ENCODE data around the gene TMX2.

- TF ChIP-seq, protein P1, sequence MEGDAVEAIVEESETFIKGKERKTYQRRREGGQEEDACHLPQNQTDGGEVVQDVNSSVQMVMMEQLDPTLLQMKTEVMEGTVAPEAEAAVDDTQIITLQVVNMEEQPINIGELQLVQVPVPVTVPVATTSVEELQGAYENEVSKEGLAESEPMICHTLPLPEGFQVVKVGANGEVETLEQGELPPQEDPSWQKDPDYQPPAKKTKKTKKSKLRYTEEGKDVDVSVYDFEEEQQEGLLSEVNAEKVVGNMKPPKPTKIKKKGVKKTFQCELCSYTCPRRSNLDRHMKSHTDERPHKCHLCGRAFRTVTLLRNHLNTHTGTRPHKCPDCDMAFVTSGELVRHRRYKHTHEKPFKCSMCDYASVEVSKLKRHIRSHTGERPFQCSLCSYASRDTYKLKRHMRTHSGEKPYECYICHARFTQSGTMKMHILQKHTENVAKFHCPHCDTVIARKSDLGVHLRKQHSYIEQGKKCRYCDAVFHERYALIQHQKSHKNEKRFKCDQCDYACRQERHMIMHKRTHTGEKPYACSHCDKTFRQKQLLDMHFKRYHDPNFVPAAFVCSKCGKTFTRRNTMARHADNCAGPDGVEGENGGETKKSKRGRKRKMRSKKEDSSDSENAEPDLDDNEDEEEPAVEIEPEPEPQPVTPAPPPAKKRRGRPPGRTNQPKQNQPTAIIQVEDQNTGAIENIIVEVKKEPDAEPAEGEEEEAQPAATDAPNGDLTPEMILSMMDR (IDR thresholded peaks at IDR 0.05): no peak
- TF ChIP-seq TCF7L2 (IDR thresholded peaks at IDR 0.05; ENCODE audit: low read depth, low read length) (no peak), POLR2AphosphoS5 (IDR thresholded peaks at IDR 0.05; ENCODE audit: low read depth, low read length) (no peak)
These were observed 37.0 kb upstream of the TMX2 start for GRCh38 chr11:57675176-57675941.
